Chondrocyte (in vitro differentiated cells): Measurements from ENCODE around the gene MAPKAP1. TPM values are rescaled to one million over a fixed set of nuclear protein-coding genes. Genes with fewer than 3 reads are reported as not detected.

Experiments used
- DNase-seq: peaks from one replicate; pipeline ENCODE4 v3.0.0; 2021; ENCODE audit warnings: mixed read lengths, low spot score
- H3K27ac Mint-ChIP-seq: one replicate; pipeline ENCODE4 v1.8.0; 2021; ENCODE audit warnings: mild to moderate bottlenecking, moderate library complexity, mixed read lengths; ENCODE audit not compliant: unreplicated experiment
- H3K27me3 Mint-ChIP-seq: 2 replicates; pipeline ENCODE4 v1.8.0; 2021; ENCODE audit warnings: low read depth, mixed read lengths
- H3K36me3 Mint-ChIP-seq: 2 replicates; pipeline ENCODE4 v1.8.0; 2021; ENCODE audit warnings: low read depth, mixed read lengths
- H3K4me1 Mint-ChIP-seq: 2 replicates; pipeline ENCODE4 v1.8.0; 2021; ENCODE audit warnings: low read depth, mild to moderate bottlenecking, mixed read lengths
- H3K4me3 Mint-ChIP-seq: one replicate; pipeline ENCODE4 v1.8.0; 2021; ENCODE audit warnings: mild to moderate bottlenecking, moderate library complexity, mixed read lengths; ENCODE audit not compliant: unreplicated experiment
- H3K9me3 Mint-ChIP-seq: 2 replicates; pipeline ENCODE4 v1.8.0; 2021; ENCODE audit warnings: low read depth, mixed read lengths
- CTCF ChIP-seq: fragments of 200-600 bp; sonication (generic); IDR thresholded peaks from 2 replicates; pipeline ENCODE4 v1.5.0; 2021; ENCODE audit warnings: antibody characterized with exemption, mild to moderate bottlenecking, moderate library complexity
- total RNA-seq: library from RNA; stranded (reverse); gene quantifications from 3 replicates; pipeline ENCODE4 v1.2.1, GENCODE V29; 2021

Gene MAPKAP1
- total RNA-seq, 1 donor from 2014 or later: 91.5 TPM

- Mint-ChIP-seq H3K9me3 (no peaks in the 10 kb centered on the region), H3K4me1 (peaks cover 18% of the 10 kb centered on the region), H3K27ac (no peak overlapping the region), H3K4me3 (no peak overlapping the region), H3K36me3 (no peaks in the 10 kb centered on the region), H3K27me3 (no peaks in the 10 kb centered on the region)
- no peak for TF ChIP-seq CTCF
- no peak for DNase-seq
Measured at GRCh38 chr9:125639057-125639456, 68.0 kb downstream of the MAPKAP1 start.

GRCh38 chr9:125638239-125639045, 68.6 kb downstream of the MAPKAP1 start:
- H3K9me3 Mint-ChIP-seq: no peaks in the 10 kb centered on the region

GRCh38 chr9:125637241-125637640, 69.8 kb downstream of the MAPKAP1 start:
- no peaks in the 10 kb centered on the region for H3K9me3 Mint-ChIP-seq
- no peak for TF ChIP-seq CTCF
- H3K27ac Mint-ChIP-seq: no peak overlapping the region
- no peak overlapping the region for H3K4me3 Mint-ChIP-seq
- H3K27me3 Mint-ChIP-seq: no peaks in the 10 kb centered on the region
- H3K36me3 Mint-ChIP-seq: no peaks in the 10 kb centered on the region
- peaks cover 21% of the 10 kb centered on the region for H3K4me1 Mint-ChIP-seq
- no peak for DNase-seq

More at GRCh38 chr9:125638239-125639045, 68.6 kb downstream of the MAPKAP1 start:
- no peak for DNase-seq
- Mint-ChIP-seq H3K27me3 (no peaks in the 10 kb centered on the region), H3K4me1 (peaks cover 18% of the 10 kb centered on the region), H3K4me3 (no peak overlapping the region), H3K36me3 (no peaks in the 10 kb centered on the region), H3K27ac (no peak overlapping the region)
- no peak for TF ChIP-seq CTCF

GRCh38 chr9:125635888-125636287, 71.1 kb downstream of the MAPKAP1 start:
- no peak overlapping the region for H3K4me3 Mint-ChIP-seq
- H3K36me3 Mint-ChIP-seq: no peaks in the 10 kb centered on the region
- peaks cover 30% of the 10 kb centered on the region for H3K4me1 Mint-ChIP-seq
- no peak for DNase-seq
- peak overlapping the region; percentile 11 for H3K27ac Mint-ChIP-seq
- no peaks in the 10 kb centered on the region for H3K27me3 Mint-ChIP-seq
- H3K9me3 Mint-ChIP-seq: no peaks in the 10 kb centered on the region
- TF ChIP-seq CTCF: no peak

GRCh38 chr9:125634040-125634717, 72.8 kb downstream of the MAPKAP1 start:
- H3K27me3 Mint-ChIP-seq: no peaks in the 10 kb centered on the region
- no peak for TF ChIP-seq CTCF
- DNase-seq: no peak
- H3K36me3 Mint-ChIP-seq: no peaks in the 10 kb centered on the region
- no peak overlapping the region for H3K4me3 Mint-ChIP-seq
- no peak overlapping the region for H3K27ac Mint-ChIP-seq
- H3K4me1 Mint-ChIP-seq: peaks cover 30% of the 10 kb centered on the region
- H3K9me3 Mint-ChIP-seq: no peaks in the 10 kb centered on the region
